Mucosa of descending colon (tissue), 3 donors: ENCODE data around the gene PDE3A. TPM values are rescaled to one million over a fixed set of nuclear protein-coding genes. Genes with fewer than 3 reads are reported as not detected.

Experiments
- ATAC-seq: fragments of 200-7000 bp; cut with Tn5 transposase; one replicate; pipeline ENCODE4 v1.9.1; 2020; ENCODE audit warnings: mild to moderate bottlenecking, moderate library complexity
- DNase-seq, 3 donors: peaks; one replicate each; pipeline ENCODE4 v3.0.0-alpha.2; 2020
- H3K36me3 ChIP-seq: fragments of 200-600 bp; one replicate; pipeline ENCODE4 v1.8.0; 2021; ENCODE audit warnings: low read depth, mild to moderate bottlenecking
- H3K4me1 ChIP-seq: fragments of 200-600 bp; one replicate; pipeline ENCODE4 v1.8.0; 2021; ENCODE audit warnings: low read depth, mild to moderate bottlenecking
- H3K4me3 ChIP-seq: fragments of 200-600 bp; one replicate; pipeline ENCODE4 v1.8.0; 2021; ENCODE audit warnings: mild to moderate bottlenecking
- H3K9me3 ChIP-seq: fragments of 200-600 bp; one replicate; pipeline ENCODE4 v1.8.0; 2021; ENCODE audit warnings: mild to moderate bottlenecking
- intact Hi-C, 2 donors: fragments of 100-400 bp; cut with DNase I in 1 of 2; cut with micrococcal nuclease in 1 of 2; formaldehyde crosslinking; loops; one replicate each; pipeline versions ENCODE4 v1.11.0 to v1.11.1; 2022; cut with DNase I, micrococcal nuclease
- total RNA-seq, 3 donors: library from RNA; stranded (reverse); fragmentation: NEBNext Ultra II Directional in 2 of 3; extraction: Animal tissue kit (Norgen Biotek cat#: 25700) in 2 of 3; gene quantifications; one replicate each; pipeline versions ENCODE4 v1.2.1 to v1.2.4, GENCODE V29; 2021 to 2023
- TF ChIP-seq, protein P1 (sequence below): fragments of 200-600 bp; IDR thresholded peaks from one replicate; pipeline ENCODE4 v1.8.0; 2022; ENCODE audit warnings: antibody characterized with exemption, mild to moderate bottlenecking
- donor health status: DM: no; HTN: no; CAD: no; lungs with moderate emphysema.
- donor health status: DM: no; HTN: no; CAD: no.
- donor health status: DM: no; HTN: yes; CAD: no.

Gene PDE3A
- total RNA-seq, 3 donors from 2014 or later = 47.2 to 84.1 (median 83.9) TPM

DNA sequence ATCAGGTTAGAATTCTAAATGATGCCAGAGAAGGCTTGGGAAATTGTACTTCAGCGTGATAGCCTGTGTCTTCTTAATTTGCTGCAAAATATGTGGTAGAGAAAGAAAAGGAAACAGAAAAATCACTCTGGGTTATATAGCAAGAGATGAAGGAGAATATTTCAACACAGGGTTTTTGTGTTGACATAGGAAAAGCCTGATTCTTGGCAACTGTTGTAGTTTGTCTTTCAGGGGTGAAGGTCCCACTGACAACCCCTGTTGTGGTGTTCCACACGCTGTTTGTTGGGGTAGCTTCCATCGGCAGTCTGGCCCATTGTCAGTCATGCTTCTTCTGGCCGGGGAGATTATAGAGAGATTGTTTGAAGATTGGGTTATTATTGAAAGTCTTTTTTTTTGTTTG lies 313.0 kb downstream of the PDE3A start:
- Histone ChIP-seq H3K4me3 (no peak overlapping the region), H3K4me1 (no peaks in the 10 kb centered on the region), H3K9me3 (no peaks in the 10 kb centered on the region), H3K36me3 (no peaks in the 10 kb centered on the region)
- intact Hi-C loops = no loop called here
- no peak for ATAC-seq
- no peak for DNase-seq
- TF ChIP-seq, protein P1, sequence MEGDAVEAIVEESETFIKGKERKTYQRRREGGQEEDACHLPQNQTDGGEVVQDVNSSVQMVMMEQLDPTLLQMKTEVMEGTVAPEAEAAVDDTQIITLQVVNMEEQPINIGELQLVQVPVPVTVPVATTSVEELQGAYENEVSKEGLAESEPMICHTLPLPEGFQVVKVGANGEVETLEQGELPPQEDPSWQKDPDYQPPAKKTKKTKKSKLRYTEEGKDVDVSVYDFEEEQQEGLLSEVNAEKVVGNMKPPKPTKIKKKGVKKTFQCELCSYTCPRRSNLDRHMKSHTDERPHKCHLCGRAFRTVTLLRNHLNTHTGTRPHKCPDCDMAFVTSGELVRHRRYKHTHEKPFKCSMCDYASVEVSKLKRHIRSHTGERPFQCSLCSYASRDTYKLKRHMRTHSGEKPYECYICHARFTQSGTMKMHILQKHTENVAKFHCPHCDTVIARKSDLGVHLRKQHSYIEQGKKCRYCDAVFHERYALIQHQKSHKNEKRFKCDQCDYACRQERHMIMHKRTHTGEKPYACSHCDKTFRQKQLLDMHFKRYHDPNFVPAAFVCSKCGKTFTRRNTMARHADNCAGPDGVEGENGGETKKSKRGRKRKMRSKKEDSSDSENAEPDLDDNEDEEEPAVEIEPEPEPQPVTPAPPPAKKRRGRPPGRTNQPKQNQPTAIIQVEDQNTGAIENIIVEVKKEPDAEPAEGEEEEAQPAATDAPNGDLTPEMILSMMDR = no peak

DNA sequence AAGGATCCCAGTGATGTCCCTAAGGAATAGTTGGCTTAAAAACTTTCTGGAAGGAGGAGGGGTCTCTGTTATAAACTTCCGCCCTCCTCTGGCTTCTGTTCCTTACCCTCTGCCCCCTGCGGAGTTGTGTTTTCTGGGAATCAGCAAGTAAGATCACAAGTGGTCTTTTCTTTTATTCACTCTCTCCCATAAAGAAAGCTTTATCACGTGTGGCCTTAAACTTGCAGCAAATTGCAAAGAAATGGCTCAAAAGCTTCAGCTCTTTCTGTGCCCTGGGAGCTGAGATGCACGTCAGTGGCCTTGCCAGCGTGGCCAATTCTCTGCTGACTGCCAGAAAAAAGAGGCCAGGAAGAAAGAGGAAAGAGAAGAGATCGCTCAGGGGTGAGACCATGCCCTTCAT lies 326.9 kb downstream of the PDE3A start, which contains the start of gene SLCO1C1:
SLCO1C1 (plus strand) TSS at position 101 of the 400 bp plus-strand sequence. CDS start 4,245 bp downstream, outside the sequence.
- TF ChIP-seq, protein P1 = no peak
- intact Hi-C loops = no loop called here

DNA sequence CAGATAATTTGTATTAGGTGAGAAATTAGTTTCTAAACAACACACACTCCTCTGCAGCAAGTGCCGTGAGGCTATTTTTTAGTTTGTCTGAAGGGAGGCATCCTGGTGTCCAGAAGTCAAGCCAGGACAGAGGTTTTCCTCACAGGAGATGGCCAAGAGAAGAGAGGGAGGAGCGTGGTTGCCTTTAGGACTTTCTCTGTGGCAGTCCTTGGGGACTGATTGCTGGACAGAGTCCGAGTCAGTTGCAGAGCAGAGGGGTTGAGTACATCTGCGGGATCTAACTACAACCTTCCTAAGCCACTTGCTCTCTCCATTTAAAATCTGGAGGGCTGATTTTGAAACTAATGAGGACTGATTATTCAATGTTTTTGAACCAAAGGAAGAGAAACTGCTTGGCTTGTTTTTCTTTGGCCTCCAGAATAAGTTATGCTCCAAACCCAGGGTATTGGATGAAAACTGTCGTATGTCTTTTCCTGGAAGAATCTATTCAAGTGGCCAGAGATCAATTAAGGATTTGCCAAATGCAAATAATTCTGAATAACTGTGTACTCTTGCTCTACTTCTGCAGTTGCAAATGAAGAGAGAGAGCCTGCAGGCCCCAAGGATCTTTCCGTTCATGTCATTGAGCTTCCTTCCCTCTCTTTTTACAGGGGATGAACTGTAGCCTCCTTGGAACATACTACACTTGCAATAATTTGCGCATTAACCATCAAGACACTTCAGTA lies 328.0 kb downstream of the PDE3A start:
- DNase-seq (no peak), ATAC-seq (no peak)
- Histone ChIP-seq H3K4me1 (no peaks in the 10 kb centered on the region), H3K9me3 (no peaks in the 10 kb centered on the region), H3K36me3 (no peaks in the 10 kb centered on the region), H3K4me3 (no peak overlapping the region)
- TF ChIP-seq, protein P1 = no peak
- intact Hi-C loops = no loop called here

More for the DNA sequence above, 326.9 kb downstream of the PDE3A start, which contains the start of gene SLCO1C1:
- H3K4me3 ChIP-seq = no peak within 1 kb of the TSS
- H3K36me3 ChIP-seq = no peaks in the 10 kb centered on the region
- H3K9me3 ChIP-seq = no peaks in the 10 kb centered on the region
- DNase-seq (no peak), ATAC-seq (no peak)
- H3K4me1 ChIP-seq = no peaks in the 10 kb centered on the region

DNA sequence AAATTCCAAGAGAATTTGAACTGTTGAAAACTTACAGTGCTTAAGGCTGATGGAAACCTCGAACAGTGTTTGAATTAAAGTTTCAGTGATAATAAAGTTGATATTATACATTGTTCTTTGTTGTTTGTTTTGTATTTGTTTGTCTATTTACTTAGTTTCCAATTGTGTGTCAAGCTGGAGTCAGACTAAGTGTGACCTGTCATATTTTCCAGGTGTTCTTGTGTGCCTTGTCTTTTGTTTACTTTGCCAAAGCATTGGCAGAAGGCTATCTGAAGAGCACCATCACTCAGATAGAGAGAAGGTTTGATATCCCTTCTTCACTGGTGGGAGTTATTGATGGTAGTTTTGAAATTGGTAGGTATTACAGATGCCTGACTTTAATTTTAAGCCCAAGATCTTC lies 332.8 kb downstream of the PDE3A start:
- no peak overlapping the region for H3K4me3 ChIP-seq
- no peaks in the 10 kb centered on the region for H3K9me3 ChIP-seq
- H3K36me3 ChIP-seq = no peaks in the 10 kb centered on the region
- ATAC-seq = no peak
- H3K4me1 ChIP-seq = no peaks in the 10 kb centered on the region
- no peak for DNase-seq
- TF ChIP-seq, protein P1 = no peak
- intact Hi-C loops = no loop called here

DNA sequence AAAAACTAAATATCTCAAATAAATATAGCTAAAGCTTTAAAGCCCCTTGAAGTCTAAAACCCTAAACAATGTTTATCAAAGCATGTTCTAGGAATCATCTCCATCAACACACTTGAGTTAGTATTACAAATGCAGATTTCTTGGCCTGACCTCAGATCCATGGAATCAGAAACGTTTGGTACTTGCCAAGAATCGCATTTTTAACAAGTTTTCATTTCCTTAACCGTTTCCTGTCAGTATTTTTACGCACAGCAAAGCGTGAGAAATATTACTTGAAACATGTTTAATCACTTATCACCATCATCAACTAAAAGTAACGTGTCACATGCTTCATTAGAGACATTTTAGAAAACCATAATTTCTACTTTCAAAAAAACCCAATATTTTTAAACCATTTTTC lies 336.5 kb downstream of the PDE3A start:
- intact Hi-C loops = no loop called here
- no peak for ATAC-seq
- H3K9me3 ChIP-seq = no peaks in the 10 kb centered on the region
- TF ChIP-seq, protein P1 = no peak
- H3K4me1 ChIP-seq = no peaks in the 10 kb centered on the region
- no peaks in the 10 kb centered on the region for H3K36me3 ChIP-seq
- no peak for DNase-seq
- no peak overlapping the region for H3K4me3 ChIP-seq
